HG03064 (cell line): ENCODE results near the gene TMTC3.
"Not testable (repeated sequence)": the region's sequence is repeated elsewhere in the genome, so short reads cannot be mapped to it uniquely, and the experiment has no call there.

Experiments used
- ATAC-seq: cut with Tn5 transposase; IDR thresholded peaks from one replicate; pipeline ENCODE4 v1.9.1; 2021; ENCODE audit warnings: low read depth; ENCODE audit not compliant: unreplicated experiment

Gene TMTC3

DNA sequence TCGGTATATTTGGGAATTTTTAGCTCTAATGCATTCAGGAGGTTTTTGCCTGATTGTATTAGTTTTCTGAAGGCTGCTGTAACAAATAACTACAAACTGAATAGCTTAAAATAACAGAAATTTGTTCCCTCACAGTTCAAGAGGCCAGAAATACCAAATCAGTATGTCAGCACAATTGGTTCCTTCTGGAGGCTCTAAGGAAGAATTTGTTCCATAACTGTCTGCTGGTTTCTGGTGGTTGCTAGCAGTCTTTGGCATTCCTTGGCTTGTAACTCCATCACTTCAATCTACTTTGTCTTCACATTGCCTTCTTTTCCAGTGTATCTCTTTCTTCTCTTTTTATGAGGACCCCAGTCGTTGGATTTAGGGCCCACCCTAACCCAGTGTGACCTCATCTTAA lies 21.3 kb downstream of the TMTC3 start:
- ATAC-seq = no peak

DNA sequence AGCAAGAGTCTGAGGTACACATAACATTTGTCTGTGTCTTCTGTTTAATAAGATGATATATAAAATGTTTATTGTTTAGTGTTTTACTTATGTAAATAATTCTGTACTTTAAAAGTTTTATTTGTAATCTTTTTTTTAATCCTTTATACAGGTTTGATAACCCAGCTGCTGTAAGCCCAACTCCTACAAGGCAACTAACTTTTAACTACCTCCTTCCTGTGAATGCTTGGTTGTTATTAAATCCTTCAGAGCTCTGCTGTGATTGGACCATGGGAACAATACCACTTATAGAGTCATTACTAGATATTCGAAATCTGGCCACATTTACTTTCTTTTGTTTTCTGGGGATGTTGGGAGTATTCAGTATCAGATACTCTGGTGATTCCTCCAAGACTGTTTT lies 24.1 kb downstream of the TMTC3 start:
- no peak for ATAC-seq

DNA sequence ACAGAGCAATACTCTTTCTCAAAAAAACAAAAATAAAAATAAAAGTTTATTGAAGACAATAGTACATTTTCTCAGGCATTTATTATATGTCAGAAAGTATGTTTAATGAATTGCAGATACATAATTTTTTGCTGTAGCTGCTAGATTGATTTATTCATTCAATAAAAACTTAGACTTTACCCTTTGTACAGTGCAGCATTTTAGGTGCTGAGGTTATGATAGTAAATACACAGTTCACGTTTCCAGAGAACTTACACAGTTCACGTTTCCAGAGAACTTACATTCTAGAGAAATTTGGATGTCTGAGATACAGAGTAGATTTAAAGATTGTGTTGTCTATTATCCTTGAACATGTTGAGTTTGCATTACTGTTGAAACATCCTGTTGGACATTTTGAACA lies 25.3 kb downstream of the TMTC3 start:
- ATAC-seq = no peak

DNA sequence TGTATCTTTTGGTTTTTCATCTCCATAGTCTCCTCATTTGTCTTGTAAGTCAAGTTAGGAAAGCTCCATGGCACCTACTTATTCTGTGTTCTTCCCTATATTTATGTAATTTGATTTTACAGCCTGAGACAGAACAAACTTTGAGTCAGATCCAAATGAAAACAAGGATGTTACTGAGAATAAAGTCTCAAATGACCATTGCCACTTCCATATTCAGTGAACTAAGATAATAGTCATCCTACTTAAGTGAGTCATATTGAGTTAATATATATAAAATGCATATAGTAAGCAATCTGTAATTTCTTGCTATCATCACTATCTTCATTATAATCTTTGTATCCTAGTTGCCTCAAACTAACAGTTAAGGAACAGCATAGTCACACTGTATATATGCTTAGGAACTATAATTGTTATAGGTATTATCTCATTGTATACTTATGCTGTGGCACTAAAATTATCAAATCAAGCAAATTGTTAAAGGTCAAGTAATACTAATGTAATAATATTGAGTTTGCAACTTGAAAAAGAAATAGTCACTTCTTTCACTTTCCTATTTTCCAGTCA lies 30.8 kb downstream of the TMTC3 start:
- ATAC-seq = no peak

DNA sequence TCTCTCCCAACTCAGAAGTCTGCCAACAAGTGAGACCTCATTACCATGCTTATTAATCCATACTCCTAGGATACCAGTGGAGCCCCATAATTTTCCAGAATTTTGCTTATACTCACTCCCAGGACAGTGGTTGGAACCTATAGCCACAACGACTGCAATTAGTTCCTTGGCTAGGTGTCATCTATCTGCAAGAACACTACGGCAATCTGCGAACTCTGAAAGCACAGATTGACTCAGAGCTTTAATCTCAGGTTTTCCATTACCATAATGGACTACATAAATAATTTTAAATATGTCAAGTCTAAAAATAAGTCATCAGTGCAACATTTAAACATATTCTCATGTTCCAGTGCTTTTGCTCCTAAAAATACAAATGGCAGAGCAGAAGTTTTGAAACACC lies 33.4 kb downstream of the TMTC3 start:
- no peak for ATAC-seq

DNA sequence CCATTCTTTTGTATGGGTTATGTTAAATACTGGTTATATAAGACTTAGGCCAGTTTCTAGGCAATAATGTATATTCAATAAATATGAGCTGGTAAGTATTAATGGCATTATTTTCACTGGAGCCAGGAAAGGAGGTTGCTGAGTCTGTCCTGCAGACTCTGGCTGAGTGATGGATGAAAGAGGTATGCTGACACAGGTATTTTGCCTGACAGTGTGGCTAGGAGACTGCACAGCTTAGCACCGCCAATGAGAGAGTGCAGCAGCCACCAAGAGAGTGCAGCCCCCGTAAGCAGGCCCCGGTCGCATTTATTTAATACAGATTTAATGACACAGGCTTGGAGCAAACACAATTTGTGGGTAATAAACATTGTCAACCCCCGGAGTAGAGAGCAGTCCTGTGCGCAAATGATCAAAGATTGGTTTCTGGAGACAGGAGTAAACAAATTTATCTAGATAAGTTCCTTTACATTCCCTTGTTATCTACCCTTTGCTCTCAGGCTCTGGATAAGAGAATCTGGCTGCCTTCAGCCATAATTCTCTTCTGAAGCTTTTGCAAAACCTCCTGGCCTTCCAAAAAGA lies 37.4 kb downstream of the TMTC3 start:
- no peak for ATAC-seq

DNA sequence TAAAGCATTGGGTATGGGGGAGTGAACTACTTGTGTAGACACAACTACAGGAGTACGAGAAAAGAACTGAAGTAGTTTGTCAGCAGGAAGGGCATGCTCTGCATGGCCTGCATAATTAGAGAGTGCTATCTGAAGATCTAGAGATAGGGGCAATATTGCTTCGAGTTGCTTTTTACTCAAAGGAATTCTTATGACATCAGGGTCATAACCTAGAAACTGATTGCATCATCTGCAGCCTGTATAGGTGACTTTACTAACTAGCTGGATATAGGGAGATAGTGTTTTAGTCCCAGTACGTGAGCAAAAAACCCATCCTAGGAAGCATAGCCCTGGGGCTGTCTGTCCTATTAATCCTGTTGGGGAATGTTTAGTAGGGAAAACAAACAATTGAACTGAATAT lies 39.8 kb downstream of the TMTC3 start:
- no peak for ATAC-seq

DNA sequence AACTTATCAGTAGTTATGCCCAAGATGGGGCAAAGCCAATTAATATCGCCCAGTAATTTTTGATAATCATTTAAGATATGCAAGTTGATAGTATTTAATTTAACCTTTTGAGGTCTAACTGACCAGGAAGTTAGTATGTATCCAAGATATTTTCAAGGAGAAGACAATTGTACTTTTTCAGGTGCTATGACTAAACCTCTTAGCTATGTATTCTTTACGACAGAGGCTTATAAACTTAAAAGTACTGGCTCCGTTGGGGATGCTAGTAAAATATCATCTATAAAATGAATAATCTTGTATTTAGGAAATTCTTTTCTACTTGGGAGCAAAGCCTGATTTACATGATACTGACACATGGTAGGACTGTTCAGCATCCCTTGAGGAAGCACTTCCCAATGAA lies 40.3 kb downstream of the TMTC3 start:
- ATAC-seq = no peak

DNA sequence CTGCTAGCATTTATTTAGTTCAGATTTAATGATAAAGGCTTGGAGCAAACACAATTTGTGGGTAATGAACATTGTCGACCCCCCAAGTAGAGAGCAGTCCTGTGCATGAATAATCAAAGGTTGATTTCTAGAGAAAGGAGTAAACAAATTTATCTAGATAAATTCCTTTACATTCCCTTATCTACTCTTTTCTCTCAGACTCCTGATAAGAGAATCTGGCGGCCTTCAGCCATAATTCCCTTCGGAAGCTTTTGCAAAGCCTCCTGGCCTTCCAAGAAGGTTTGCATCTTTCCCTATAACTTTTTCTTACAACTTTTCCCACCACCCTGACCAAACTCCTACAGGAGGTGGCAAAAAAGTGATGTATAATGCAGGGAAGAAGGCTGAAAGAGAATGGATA lies 42.1 kb downstream of the TMTC3 start:
- no peak for ATAC-seq

DNA sequence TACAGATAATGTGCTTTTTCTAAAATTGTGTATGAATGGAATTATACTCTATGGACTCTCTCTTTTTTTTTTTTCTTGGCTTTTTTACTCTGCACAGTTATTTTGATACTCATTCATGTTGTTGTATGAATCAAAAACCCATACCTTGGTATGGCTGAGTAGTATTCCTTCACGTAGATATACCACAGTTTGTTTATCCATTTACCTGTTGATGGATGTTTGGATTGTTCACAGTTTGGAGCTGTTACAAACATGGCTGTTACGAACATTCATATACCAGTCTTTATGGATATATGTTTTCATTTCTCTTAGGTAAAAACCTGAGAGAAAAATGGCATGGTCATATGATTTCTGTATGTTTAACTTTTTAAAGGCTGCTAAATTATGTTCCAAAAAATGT lies 43.2 kb downstream of the TMTC3 start:
- ATAC-seq = no peak

DNA sequence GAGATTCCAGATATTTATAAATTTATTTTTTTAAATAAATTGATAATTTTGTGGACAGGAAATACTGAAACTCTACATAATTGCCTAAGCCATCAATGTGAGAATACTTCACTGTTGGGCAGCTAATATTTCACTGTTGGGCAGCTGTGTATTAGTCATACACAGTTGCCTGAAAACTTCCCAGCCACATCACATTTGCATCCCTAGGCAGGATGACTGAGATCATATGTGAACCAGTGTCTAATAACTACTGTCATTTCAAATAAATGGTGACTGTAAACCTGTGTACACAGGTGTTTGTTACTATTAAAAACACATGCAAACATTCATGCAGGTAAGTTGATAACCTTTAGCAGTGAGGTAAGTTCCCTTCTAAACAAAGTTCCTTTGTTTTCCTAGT lies 43.9 kb downstream of the TMTC3 start:
- ATAC-seq = peak; percentile 87

DNA sequence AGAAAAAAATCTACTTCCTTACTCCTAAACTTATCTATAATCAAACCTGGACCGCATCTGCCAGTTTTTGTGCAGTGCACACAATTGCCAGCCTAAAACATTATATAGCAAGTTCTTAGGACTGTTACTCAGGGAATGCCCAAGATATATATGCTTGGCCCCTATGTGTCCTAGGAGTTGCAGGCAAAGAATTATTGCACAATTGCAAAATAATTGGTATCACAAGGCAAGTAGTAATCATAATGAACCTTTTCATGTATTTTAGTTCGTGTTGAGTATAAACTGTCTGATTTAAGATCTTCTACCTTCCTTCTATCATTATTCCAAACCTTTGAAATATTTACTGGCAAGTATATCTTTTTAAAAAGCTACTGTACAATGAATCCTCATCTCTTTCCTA lies 45.5 kb downstream of the TMTC3 start:
- no peak for ATAC-seq

DNA sequence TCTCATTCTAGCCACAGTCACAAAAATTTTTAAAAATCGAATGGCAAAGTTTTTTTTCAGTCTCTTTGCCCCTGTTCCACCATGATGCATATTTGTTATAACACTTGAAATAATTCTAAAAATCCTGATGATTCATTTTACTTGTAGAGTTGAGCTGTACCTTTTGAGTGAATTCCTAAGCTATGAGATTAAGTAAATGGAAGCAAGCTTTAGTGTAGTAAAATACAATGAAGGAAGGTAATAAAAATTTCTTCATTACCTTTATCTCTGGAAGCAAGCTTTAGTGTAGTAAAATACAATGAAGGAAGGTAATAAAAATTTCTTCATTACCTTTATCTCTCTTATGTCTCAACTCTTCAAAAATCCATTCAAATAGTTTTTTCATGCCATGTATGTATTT lies 46.1 kb downstream of the TMTC3 start:
- no peak for ATAC-seq

DNA sequence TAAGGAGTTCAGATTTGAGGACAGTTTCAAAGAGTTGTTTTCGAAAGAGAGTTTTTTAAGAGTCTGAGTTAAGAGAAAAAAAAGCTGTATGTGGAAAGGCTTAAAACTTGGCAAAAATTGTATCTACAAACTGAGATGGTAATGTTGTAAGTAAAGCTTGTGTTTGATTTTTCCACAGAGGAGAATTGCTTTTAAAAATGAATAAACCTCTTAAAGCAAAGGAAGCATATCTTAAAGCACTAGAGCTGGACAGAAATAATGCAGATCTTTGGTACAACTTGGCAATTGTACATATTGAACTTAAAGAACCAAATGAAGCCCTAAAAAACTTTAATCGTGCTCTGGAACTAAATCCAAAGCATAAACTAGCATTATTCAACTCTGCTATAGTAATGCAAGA lies 50.3 kb downstream of the TMTC3 start:
- no peak for ATAC-seq

DNA sequence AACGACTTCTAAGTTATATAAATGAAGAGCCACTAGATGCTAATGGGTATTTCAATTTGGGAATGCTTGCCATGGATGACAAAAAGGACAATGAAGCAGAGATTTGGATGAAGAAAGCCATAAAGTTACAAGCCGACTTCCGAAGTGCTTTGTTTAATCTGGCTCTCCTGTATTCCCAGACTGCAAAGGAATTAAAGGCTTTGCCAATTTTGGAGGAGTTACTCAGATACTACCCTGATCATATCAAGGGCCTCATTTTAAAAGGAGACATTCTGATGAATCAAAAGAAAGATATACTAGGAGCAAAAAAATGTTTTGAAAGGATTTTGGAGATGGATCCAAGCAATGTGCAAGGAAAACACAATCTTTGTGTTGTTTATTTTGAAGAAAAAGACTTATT lies 52.8 kb downstream of the TMTC3 start:
- ATAC-seq = no peak

DNA sequence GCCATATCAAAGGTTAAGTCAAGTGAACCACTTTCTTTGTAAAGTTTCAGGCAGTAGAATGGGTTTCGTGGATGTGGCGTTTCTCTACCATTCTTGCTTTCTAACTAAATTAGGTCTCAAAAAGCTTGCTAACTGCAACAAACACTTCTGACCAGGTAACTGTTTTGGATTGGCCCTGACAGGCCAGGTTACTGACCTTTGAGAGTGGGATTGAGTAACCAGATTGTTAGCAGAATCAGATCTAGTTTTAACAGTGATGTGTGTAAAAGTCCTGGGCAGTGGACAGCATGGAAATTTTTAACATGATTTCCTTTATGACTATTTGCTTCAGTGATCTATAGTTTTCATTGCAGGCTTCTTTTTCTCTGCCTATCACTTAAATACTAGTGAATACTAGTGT lies 57.9 kb downstream of the TMTC3 start:
- ATAC-seq = no peak

DNA sequence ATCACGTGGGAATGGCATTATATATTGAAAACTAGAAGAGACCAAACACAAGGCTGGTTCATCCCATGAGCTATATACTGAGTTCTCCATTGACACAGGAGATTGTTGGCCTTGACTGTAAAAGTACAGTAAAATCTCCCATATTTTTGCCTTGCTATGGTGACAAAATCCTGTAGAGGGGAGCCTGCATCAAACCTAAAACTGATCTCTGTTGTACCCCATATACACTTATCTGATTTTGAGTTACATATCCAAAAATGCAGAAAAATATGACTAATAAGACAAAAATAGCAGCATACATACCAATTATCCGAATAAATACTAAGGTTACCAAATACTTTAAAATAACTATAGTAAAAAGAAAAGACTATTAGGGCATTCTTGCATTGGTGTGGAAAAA lies 60.4 kb downstream of the TMTC3 start:
- ATAC-seq = no peak

DNA sequence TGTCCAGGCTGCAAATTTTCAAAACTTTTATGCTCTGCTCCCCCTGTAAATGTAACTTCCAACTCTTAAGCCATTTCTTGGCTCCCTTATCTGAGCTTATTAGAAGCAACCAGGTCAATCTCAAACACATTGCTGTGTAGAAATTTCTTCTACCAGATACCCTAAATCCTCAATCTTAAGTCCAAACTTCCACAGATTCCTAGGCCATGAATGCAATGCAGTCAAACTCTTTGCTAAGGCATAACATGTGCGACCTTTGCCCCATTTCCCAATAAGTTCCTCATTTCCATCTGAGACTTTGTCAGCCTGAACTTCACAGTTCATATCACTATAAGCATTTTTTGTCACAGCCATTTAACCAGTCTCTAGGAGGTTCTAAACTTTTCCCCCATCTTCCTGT lies 64.5 kb downstream of the TMTC3 start:
- no peak for ATAC-seq

DNA sequence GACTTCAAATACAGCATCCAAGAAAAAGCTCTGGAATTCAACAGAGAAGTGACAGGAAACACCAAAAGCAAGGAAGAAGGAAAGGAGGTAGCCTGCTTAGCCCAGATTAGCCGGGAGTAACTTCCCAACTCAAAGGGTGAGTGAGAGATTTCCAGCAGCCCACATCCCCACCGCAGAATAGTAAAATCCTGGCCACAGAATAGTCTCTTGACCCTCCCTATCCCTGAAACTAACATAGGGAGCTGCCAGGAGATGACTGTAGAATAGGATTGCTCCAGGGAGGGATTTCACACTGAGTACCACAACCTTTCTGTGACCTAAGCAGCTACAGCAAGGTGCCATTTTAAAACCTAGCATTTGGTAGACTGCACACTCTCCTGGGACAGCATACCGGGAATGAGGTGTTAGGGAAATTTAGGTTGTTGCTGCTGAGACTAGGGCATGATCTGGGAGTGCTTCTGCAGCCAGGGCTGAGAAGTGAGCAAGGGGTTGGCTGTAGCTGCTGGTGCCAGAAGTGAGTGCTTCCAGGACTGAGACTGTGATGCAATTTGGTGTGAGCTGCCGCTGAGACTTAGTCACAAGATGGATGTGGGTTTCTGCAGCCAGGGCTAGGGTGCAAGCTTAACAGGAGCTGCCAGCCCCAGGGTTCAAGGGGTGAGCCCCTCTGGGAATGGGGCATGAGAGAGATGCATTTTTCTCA lies 66.0 kb downstream of the TMTC3 start:
- ATAC-seq = no peak

DNA sequence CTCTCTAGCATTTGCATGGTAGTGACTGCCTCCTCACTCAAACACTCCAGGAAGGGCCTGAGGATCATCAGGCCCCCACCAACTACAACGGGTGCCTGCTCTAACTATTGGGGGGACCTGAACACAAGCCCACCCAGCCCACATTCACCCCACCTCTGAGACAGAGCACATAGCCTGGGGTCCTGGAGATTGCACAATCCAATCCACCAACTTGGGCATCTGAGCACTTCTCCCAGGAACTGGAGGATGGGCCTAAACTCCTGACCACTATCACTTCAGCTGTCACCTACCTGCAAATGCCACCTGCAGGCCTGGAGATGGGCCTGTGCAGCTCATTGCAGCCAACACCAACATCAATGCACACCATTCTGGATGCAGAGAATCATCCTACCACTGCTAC lies 66.6 kb downstream of the TMTC3 start:
- ATAC-seq = no peak

DNA sequence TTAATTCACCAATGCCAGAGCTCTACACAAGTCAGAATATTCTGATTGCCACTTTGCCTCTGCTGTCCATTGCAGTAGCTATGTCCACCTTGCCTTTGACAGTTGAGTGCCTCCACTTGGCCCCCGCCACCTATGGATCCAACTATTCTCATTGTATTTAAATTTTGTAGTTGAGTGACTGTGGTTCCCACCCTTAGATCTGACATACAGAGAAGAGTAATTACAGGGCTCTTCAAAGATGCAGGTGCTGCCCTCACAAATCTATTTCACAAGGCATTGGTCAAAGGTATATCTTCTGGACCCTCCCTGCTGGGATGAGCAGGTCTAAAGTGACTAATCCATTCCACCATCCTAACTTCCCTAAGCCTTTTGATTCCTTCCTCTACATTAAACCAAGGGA lies 68.2 kb downstream of the TMTC3 start:
- ATAC-seq = not testable (repeated sequence)

DNA sequence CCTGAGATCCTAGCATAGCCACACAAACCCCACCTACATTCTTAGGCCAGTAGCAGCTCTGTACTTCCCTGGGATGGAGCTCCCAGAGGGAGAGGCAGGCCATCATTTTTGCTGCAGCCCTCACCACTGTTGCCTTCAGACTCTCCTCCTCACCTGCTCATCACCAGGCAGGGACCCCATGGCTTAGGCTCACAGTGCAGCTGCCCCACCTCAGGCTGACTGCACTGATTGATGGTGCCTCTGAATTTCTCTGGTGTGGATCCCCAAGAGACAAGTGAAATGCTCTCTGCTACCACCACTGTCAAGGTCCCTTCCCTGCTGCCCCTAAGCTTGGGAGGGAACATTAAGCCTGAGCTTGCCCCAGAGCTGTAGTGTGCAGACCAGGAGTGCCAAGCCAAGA lies 76.2 kb downstream of the TMTC3 start:
- no peak for ATAC-seq
